GM06990 (cell line): Measurements from ENCODE around the gene RAD21L1.

Experiments used
- DNase-seq: peaks from one replicate; pipeline ENCODE4 v3.0.0-alpha.2; 2011; ENCODE audit not compliant: insufficient read length; ENCODE audit errors: extremely low read depth
- H3K27me3 ChIP-seq: replicated peaks from 2 replicates; pipeline ENCODE4 v1.6.0; 2011; ENCODE audit warnings: low read length; ENCODE audit not compliant: control insufficient read depth, insufficient read depth
- H3K36me3 ChIP-seq: 2 replicates; pipeline ENCODE4 v1.5.1; 2011; ENCODE audit warnings: low read length; ENCODE audit not compliant: control insufficient read depth, insufficient read depth
- H3K4me3 ChIP-seq: replicated peaks from 2 replicates; pipeline ENCODE4 v1.5.1; 2011; ENCODE audit warnings: low read depth, mild to moderate bottlenecking, control low read depth, low read length
- CTCF ChIP-seq: IDR thresholded peaks from 2 replicates; pipeline ENCODE4 v1.5.1; 2011; ENCODE audit warnings: low read length, control low read depth, mild to moderate bottlenecking, inconsistent platforms; ENCODE audit not compliant: insufficient read depth, poor library complexity, severe bottlenecking

Gene RAD21L1

DNA sequence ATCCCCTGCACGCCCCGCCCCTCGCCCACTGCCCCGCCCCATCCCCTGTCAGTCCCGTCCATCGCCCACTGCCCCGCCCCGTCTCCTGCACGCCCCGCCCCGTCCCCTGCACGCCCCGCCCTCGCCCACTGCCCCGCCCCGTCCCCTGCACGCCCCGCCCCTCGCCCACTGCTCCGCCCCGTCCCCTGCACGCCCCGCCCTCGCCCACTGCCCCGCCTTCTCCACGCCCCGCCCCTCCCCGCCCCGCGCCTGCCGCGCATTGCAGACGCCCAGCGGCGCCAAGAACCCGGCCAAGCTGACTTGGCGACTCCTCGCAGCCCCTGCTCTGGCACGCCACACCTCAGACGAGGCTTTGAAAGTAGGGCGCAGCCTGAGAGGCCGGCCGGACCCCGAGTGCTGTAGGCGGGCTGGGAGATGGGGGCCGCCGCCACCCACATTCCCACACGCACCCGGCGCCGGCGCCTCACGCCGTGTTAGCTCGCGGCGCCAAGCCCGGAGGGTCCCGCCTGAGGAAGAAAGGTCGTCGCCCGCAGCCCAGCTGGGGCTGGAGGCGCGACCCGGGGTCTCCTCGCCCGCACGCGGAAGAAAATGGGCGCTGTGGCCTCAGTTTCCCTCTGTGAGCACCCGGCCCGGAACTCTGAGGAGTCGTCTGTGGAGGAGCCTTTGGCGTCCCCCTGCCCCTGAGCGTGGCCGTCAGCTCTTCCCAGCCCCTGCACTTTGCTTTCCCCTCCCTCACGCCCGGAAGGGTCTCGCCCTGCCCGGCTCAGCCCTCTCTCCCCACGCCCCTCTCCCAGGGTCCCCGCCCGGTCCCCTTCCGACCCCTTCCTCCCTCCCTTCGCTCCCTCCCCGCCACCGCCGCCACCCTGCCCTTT is at the start of gene RAD21L1:
Gene RAD21L1 (plus strand): TSS at position 262 of the 872 bp plus-strand sequence. CDS start 2,410 bp downstream, outside the sequence.
- Histone ChIP-seq H3K4me3 (peak within 1 kb of the TSS; percentile 58), H3K27me3 (no peaks in the 10 kb centered on the region; the same call in 1 of the 2 replicates), H3K36me3 (no peaks in the 10 kb centered on the region)
- peak; percentile 50 for DNase-seq
- TF ChIP-seq CTCF = no peak

DNA sequence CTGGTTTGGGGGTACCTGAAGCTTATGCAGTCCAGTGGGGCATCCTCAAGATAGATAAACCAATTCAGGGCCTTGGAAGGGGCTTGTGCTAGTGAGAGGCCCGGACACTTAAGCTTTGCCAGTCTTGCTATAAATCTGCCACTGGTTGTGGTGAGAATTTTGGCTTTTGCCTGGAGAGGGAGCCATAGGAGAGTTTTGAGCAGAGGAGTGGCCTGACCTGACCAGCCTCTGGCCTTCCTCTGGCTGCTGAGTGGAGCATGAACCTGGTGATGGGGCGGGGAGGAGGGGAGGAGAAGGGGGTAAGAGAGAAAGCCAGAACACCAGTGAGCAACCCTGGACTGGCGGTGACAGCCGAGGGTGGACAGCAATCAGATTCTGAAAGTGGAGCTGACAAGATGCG is 48.2 kb upstream of the RAD21L1 start:
- H3K27me3 ChIP-seq = no peaks in the 10 kb centered on the region
- no peak for DNase-seq
- no peak overlapping the region for H3K4me3 ChIP-seq
- no peaks in the 10 kb centered on the region for H3K36me3 ChIP-seq
- TF ChIP-seq CTCF = peak; percentile 7

DNA sequence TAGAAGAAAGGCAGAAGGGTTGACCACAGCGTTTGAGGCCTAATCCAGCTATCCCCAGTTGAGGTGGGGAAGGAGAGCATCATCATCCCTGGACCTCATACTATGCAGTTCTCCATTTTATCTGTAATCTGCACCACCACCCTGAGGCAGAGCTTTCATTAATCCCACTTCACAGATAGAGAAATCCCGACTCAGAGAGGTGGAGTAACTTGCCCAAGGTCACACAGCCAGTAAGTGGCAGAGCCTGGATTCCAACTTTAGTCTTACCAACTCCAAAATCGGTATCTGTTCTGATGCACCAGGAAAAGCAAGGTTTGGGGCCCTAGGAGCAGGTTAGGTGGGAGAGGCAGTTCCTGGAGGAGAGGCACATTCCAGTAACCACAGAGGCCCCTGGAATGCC is 47.7 kb upstream of the RAD21L1 start:
- DNase-seq = no peak
- TF ChIP-seq CTCF = no peak
- Histone ChIP-seq H3K27me3 (no peaks in the 10 kb centered on the region; the same call in 1 of the 2 replicates), H3K36me3 (no peaks in the 10 kb centered on the region), H3K4me3 (no peak overlapping the region)

DNA sequence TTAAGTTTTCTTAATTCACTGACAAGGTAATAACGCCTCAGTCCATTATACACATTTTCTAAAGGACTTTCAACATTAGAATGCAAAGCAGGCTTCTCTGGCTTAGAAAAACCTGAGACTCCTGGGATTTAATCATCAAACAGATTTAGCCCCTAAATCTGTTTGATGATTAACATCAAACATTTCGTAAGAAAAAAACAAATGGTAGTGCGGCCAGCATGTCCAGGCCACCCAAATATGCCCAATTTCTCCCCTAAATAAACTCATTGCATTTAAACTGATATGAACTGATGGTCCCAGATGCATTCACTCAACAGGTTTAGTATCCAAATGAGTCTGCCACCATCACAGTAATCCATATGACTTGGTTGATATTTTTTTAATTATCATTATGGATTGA is 47.2 kb upstream of the RAD21L1 start:
- no peak for TF ChIP-seq CTCF
- no peak overlapping the region for H3K4me3 ChIP-seq

DNA sequence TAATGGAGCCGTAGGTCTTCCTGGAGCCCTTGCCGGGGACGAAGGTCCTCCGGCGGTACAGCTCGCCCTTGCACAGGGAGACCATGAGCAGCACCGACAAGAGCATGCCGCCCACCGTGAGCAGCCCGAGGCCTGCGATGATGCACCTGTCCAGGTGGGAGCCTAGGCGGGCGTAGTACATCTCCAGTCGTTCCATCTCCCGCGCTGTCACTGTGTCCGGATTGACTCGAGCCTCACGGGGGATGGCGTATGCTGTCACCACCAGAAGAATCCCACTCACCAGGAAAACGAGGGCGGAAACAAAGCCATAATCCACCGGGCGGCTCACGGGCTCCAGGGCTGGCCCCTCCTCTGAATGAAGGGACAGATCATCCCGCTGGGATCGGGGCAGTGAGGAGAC is 44.9 kb upstream of the RAD21L1 start:
- no peaks in the 10 kb centered on the region for H3K36me3 ChIP-seq
- no peak for TF ChIP-seq CTCF
- no peaks in the 10 kb centered on the region; the same call in 1 of the 2 replicates for H3K27me3 ChIP-seq
- no peak for DNase-seq
- H3K4me3 ChIP-seq = no peak overlapping the region

More for the DNA sequence above, 47.2 kb upstream of the RAD21L1 start:
- no peak for DNase-seq
- Histone ChIP-seq H3K27me3 (no peaks in the 10 kb centered on the region; the same call in 1 of the 2 replicates), H3K36me3 (no peaks in the 10 kb centered on the region)

DNA sequence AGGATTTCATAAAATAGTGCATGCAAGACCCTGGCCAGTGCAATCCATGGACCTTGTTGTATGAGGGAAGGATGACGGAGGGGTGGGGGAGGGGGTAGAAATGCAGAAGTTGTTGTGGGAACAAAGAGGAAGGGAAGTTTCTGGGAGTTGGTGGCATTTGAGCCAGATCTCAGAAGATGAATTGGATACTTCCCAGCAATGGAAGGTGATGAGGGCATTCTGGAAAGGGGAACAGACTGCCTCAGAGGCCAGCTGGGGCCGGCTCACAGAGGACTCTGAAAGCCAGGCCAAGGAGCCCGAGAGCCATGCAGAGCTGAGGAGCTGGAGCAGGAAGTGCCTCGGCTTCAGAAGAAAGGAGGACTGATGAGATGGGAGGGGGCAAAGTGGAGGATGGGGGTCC is 43.7 kb upstream of the RAD21L1 start:
- Histone ChIP-seq H3K4me3 (no peak overlapping the region), H3K27me3 (peaks cover 4% of the 10 kb centered on the region; the same call in 1 of the 2 replicates), H3K36me3 (no peaks in the 10 kb centered on the region)
- DNase-seq = no peak
- TF ChIP-seq CTCF = no peak
